ENCODE results near the gene CNPY3.
A peak's percentile ranks its signal among the peaks of the same experiment; 100 is the strongest.

CNPY3 gene

DNA sequence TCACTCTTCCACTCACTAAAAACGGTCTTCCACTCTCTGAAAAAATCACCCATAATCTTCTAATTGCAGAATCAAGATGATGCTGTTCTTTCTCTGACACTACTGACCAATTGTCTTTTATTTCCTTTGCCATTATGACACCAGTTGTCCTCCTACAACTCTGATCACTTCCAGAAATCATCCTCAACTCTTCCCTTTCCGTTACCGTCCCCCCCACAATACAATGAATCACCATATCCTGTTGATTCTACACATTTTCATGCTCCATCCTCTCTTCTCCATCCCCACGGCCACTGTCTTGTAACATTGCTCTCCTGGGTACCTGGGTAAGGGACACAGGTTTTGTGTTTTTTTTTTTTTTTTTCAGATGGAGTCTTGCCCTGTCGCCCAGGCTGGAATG, 52.6 kb downstream of the CNPY3 start:
- no peak for DNase-seq (ENCODE audit: low read depth, low spot score)

DNA sequence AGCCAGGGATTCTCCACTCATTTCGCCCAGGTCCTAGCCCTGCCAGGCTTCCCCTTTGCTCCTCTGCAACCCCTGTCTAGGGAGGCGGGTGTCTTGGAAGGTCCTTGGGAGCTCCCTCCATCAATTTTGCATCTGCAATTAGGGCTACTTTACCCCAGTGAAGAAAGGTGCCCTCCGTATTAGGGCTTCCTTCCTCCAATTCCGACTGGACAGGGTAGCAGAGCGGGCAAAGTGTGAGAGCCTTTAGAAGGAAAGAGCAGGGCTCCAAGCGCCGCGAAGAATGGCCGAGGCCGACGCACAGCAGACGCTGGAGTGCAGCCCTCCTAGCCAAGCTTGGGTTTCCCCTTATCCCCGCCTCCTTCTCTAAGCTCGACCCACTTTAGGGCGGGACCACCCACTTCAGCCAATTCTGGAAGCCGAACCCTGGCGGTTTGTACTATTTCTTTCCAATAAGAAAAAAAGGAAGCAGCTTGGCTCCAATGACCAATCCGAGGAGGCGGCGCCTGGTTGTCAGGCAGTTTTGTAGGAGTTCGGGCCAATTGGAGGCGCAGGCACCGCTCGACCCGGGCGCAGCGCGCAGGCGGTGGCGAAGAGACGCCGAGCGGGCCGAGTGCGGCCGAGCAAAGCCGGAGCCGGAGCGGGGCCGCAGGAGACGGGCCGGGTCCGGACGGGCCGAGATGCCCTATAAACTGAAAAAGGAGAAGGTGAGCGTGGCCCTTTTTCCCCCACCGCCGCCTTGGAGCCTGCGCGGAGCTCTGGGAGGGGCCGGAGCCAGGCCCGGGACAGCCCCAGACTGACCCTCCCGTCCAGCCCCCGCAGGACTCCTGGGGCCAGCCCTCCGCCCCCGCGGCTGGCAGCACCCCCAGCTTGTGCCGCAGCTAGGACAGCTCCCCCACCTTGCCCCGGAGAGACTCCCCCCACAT, 55.0 kb downstream of the CNPY3 start, which contains the start of gene PPP2R5D:
TSS of gene PPP2R5D (plus strand) at position 570 of the 923 bp plus-strand sequence. CDS start at position 678, 108 bp downstream.
- DNase-seq (ENCODE audit: low read depth, low spot score) = peak; percentile 98

GRCh38 chr6:42984924-42985475, 55.7 kb downstream of the CNPY3 start:
- DNase-seq (ENCODE audit: low read depth, low spot score) = no peak

- DNase-seq (ENCODE audit: low read depth, low spot score) = no peak
These were observed 58.5 kb downstream of the CNPY3 start for GRCh38 chr6:42987533-42988451.

DNA sequence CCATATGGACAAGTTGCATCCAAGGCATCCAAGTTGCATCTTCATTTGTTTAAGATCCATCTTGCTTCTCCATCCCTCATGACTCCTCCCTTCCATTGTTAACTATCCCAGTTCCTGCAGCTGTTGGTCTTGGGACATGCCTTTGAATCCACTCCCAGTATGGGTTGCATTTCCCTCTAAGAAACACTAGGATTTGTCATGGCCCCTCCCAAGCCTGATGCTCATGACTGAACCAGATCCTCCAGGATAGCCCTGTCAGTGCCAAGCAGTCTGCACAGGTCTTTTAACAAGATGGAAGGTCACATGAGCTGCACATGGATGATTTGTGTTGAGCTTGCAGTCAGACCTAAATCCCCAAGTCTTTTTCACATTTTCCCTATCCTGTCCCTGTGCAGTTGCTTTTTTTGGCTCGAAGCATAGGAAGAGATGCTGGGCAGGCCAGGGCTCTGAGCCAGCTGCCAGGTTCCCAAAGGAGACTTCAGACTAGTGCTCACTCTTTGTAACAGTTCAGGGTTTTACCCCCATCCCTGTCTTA, 59.3 kb downstream of the CNPY3 start:
- DNase-seq (ENCODE audit: low read depth, low spot score) = no peak
